Measurements from ENCODE around the gene ESYT3. TPM values are rescaled to one million over a fixed set of nuclear protein-coding genes. Genes with fewer than 3 reads are reported as not detected.
"Not testable (repeated sequence)": the region's sequence is repeated elsewhere in the genome, so short reads cannot be mapped to it uniquely, and the experiment has no call there.

Gene ESYT3
- total and polyA plus RNA-seq, 2 donors = 0.09 to 0.27 TPM

GRCh38 chr3:138484672-138485071 is 50.3 kb downstream of the ESYT3 start:
- not testable (repeated sequence) for H3K27me3 ChIP-seq (ENCODE audit: control insufficient read depth in 2 of 2, insufficient read depth in 1 of 2, low read length in 1 of 2); H3K27ac ChIP-seq (ENCODE audit: low read depth in 1 of 2, low read length in 1 of 2); H3K36me3 ChIP-seq (ENCODE audit: control insufficient read depth in 2 of 2, insufficient read depth in 2 of 2, low read length in 1 of 2); DNase-seq (ENCODE audit: low read depth in 6 of 9, low spot score in 9 of 9); H3K9me3 ChIP-seq (ENCODE audit: control insufficient read depth in 2 of 2, insufficient read depth in 1 of 2, low read length in 1 of 2); H3K4me1 ChIP-seq (ENCODE audit: control insufficient read depth in 2 of 2, insufficient read depth in 2 of 2, low read length in 2 of 2); H3K4me3 ChIP-seq (ENCODE audit: low read length in 2 of 2)
- WGBS = 99% methylated on average over 17 of the region's 17 CpGs

DNA sequence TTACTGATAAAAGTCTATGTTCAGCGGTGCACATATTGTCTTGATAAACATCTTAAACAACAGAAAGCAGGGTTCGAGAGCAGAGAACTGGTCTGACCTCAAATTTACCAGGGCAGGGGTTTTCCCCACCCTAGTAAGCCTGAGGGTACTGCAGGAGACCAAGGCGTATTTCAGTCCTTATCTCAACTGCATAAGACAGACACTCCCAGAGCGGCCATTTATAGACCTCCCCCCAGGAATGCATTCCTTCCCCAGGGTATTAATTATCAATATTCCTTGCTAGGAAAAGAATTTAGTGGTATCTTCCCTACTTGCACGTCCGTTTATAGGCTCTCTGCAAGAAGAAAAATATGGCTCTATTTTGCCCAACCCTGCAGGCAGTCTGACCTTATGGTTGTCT is 52.2 kb downstream of the ESYT3 start:
- not testable (repeated sequence) for H3K36me3 ChIP-seq (ENCODE audit: control insufficient read depth in 2 of 2, insufficient read depth in 2 of 2, low read length in 1 of 2); H3K27me3 ChIP-seq (ENCODE audit: control insufficient read depth in 2 of 2, insufficient read depth in 1 of 2, low read length in 1 of 2); H3K4me3 ChIP-seq (ENCODE audit: low read length in 2 of 2); H3K27ac ChIP-seq (ENCODE audit: low read depth in 1 of 2, low read length in 1 of 2); DNase-seq (ENCODE audit: low read depth in 6 of 9, low spot score in 9 of 9); H3K9me3 ChIP-seq (ENCODE audit: control insufficient read depth in 2 of 2, insufficient read depth in 1 of 2, low read length in 1 of 2); H3K4me1 ChIP-seq (ENCODE audit: control insufficient read depth in 2 of 2, insufficient read depth in 2 of 2, low read length in 2 of 2)
- WGBS = 98% methylated on average over 6 of the region's 6 CpGs

GRCh38 chr3:138491971-138492370 is 57.6 kb downstream of the ESYT3 start:
- Histone ChIP-seq H3K4me1 (ENCODE audit: control insufficient read depth in 2 of 2, insufficient read depth in 2 of 2, low read length in 2 of 2) (no peaks in the 10 kb centered on the region), H3K36me3 (ENCODE audit: control insufficient read depth in 2 of 2, insufficient read depth in 2 of 2, low read length in 1 of 2) (peaks cover 18 to 24% of the 10 kb centered on the region in 2 donors), H3K27ac (ENCODE audit: low read depth in 1 of 2, low read length in 1 of 2) (no peak overlapping the region), H3K9me3 (ENCODE audit: control insufficient read depth in 2 of 2, insufficient read depth in 1 of 2, low read length in 1 of 2) (peaks cover 2 to 16% of the 10 kb centered on the region in 2 donors), H3K4me3 (ENCODE audit: low read length in 2 of 2) (no peak overlapping the region), H3K27me3 (ENCODE audit: control insufficient read depth in 2 of 2, insufficient read depth in 1 of 2, low read length in 1 of 2) (no peaks in the 10 kb centered on the region)
- DNase-seq (ENCODE audit: low read depth in 6 of 9, low spot score in 9 of 9) = no peak
- WGBS = 96% methylated on average over 1 of the region's 1 CpG

- Histone ChIP-seq H3K4me1 (ENCODE audit: control insufficient read depth in 2 of 2, insufficient read depth in 2 of 2, low read length in 2 of 2) (no peaks in the 10 kb centered on the region), H3K36me3 (ENCODE audit: control insufficient read depth in 2 of 2, insufficient read depth in 2 of 2, low read length in 1 of 2) (peaks cover 21 to 28% of the 10 kb centered on the region in 2 donors), H3K9me3 (ENCODE audit: control insufficient read depth in 2 of 2, insufficient read depth in 1 of 2, low read length in 1 of 2) (peaks cover 2 to 10% of the 10 kb centered on the region in 2 donors), H3K4me3 (ENCODE audit: low read length in 2 of 2) (no peak overlapping the region), H3K27me3 (ENCODE audit: control insufficient read depth in 2 of 2, insufficient read depth in 1 of 2, low read length in 1 of 2) (no peaks in the 10 kb centered on the region), H3K27ac (ENCODE audit: low read depth in 1 of 2, low read length in 1 of 2) (no peak overlapping the region)
- WGBS = 97% methylated on average over 4 of the region's 4 CpGs
- DNase-seq (ENCODE audit: low read depth in 6 of 9, low spot score in 9 of 9) = no peak
Measured at GRCh38 chr3:138492980-138493675, 58.7 kb downstream of the ESYT3 start.

DNA sequence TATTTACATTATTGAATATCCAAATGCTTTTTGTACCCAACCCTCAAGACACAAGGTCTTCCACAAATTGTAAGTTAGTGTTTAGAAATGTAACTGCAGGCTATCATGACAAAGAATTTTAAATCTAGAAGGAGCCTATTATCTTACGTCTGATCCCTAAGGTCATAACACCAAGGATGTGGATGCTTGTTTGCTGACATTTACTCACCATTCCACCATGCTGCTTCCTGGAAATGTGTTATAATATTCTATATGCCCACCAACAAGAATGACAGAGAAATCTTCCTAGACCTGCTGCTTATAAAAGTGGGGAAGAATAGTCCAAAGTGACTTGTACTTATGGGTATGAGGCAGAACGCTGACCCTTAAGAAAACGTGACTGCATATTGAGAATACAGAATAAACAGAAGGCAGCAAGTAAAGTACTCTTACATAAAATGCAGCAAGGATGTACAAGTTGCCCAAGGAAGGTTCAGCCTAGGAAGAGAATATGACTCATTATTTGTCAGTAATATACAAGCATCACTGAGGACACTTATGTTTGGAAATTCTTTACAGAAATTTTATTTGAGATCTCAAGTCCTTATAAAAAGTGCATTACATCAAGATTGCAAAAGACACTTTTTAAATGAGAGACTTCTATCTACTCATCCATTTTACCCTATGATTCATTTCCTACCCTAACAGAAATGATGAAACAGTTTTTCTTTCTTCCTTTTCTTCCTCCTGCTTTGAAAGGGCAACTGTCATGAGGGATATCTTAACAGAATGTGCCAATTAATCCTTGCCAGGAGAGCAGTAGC is 59.6 kb downstream of the ESYT3 start:
- 98% methylated on average over 3 of the region's 3 CpGs for WGBS
- DNase-seq (ENCODE audit: low read depth in 6 of 9, low spot score in 9 of 9) = no peak
- H3K4me1 ChIP-seq (ENCODE audit: control insufficient read depth in 2 of 2, insufficient read depth in 2 of 2, low read length in 2 of 2) = no peaks in the 10 kb centered on the region
- peaks cover 21 to 30% of the 10 kb centered on the region in 2 donors for H3K36me3 ChIP-seq (ENCODE audit: control insufficient read depth in 2 of 2, insufficient read depth in 2 of 2, low read length in 1 of 2)
- H3K9me3 ChIP-seq (ENCODE audit: control insufficient read depth in 2 of 2, insufficient read depth in 1 of 2, low read length in 1 of 2) = peaks cover 2 to 7% of the 10 kb centered on the region in 2 donors
- no peaks in the 10 kb centered on the region for H3K27me3 ChIP-seq (ENCODE audit: control insufficient read depth in 2 of 2, insufficient read depth in 1 of 2, low read length in 1 of 2)
- no peak overlapping the region for H3K4me3 ChIP-seq (ENCODE audit: low read length in 2 of 2)
- H3K27ac ChIP-seq (ENCODE audit: low read depth in 1 of 2, low read length in 1 of 2) = no peak overlapping the region

DNA sequence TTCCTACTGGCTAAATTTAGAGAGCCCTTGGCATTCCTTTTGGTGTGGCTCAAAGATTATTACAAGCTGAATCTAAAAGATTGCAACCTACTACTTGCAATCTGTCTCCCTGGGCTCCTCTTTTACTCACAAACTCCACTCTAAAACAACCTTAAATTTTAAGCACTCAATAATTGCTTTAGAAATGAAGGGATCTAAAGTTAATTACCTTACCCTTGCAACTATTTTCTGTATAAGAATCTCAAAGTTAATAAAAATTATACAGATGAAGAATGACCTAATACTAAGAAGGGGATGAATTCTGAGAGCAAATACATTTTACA is 60.2 kb downstream of the ESYT3 start:
- H3K36me3 ChIP-seq (ENCODE audit: control insufficient read depth in 2 of 2, insufficient read depth in 2 of 2, low read length in 1 of 2) = peaks cover 22 to 35% of the 10 kb centered on the region in 2 donors
- H3K9me3 ChIP-seq (ENCODE audit: control insufficient read depth in 2 of 2, insufficient read depth in 1 of 2, low read length in 1 of 2) = peaks cover 2 to 7% of the 10 kb centered on the region in 2 donors
- no peaks in the 10 kb centered on the region for H3K4me1 ChIP-seq (ENCODE audit: control insufficient read depth in 2 of 2, insufficient read depth in 2 of 2, low read length in 2 of 2)
- H3K27me3 ChIP-seq (ENCODE audit: control insufficient read depth in 2 of 2, insufficient read depth in 1 of 2, low read length in 1 of 2) = no peaks in the 10 kb centered on the region
- no peak for DNase-seq (ENCODE audit: low read depth in 6 of 9, low spot score in 9 of 9)
- no peak overlapping the region for H3K4me3 ChIP-seq (ENCODE audit: low read length in 2 of 2)
- no peak overlapping the region for H3K27ac ChIP-seq (ENCODE audit: low read depth in 1 of 2, low read length in 1 of 2)

GRCh38 chr3:138495638-138496037 is 61.2 kb downstream of the ESYT3 start:
- peaks cover 27 to 40% of the 10 kb centered on the region in 2 donors for H3K36me3 ChIP-seq (ENCODE audit: control insufficient read depth in 2 of 2, insufficient read depth in 2 of 2, low read length in 1 of 2)
- not testable (repeated sequence) for H3K4me3 ChIP-seq (ENCODE audit: low read length in 2 of 2); H3K27me3 ChIP-seq (ENCODE audit: control insufficient read depth in 2 of 2, insufficient read depth in 1 of 2, low read length in 1 of 2); H3K4me1 ChIP-seq (ENCODE audit: control insufficient read depth in 2 of 2, insufficient read depth in 2 of 2, low read length in 2 of 2); H3K27ac ChIP-seq (ENCODE audit: low read depth in 1 of 2, low read length in 1 of 2); DNase-seq (ENCODE audit: low read depth in 6 of 9, low spot score in 9 of 9); H3K9me3 ChIP-seq (ENCODE audit: control insufficient read depth in 2 of 2, insufficient read depth in 1 of 2, low read length in 1 of 2)
- WGBS = 96% methylated on average over 3 of the region's 3 CpGs

GRCh38 chr3:138496436-138496835 is 62.0 kb downstream of the ESYT3 start:
- no peak for DNase-seq (ENCODE audit: low read depth in 6 of 9, low spot score in 9 of 9)
- H3K4me1 ChIP-seq (ENCODE audit: control insufficient read depth in 2 of 2, insufficient read depth in 2 of 2, low read length in 2 of 2) = no peaks in the 10 kb centered on the region
- WGBS = over 99% methylated on average over 2 of the region's 2 CpGs
- H3K36me3 ChIP-seq (ENCODE audit: control insufficient read depth in 2 of 2, insufficient read depth in 2 of 2, low read length in 1 of 2) = peaks cover 27 to 40% of the 10 kb centered on the region in 2 donors
- peaks cover 2 to 7% of the 10 kb centered on the region in 2 donors for H3K9me3 ChIP-seq (ENCODE audit: control insufficient read depth in 2 of 2, insufficient read depth in 1 of 2, low read length in 1 of 2)
- no peak overlapping the region for H3K4me3 ChIP-seq (ENCODE audit: low read length in 2 of 2)
- no peaks in the 10 kb centered on the region for H3K27me3 ChIP-seq (ENCODE audit: control insufficient read depth in 2 of 2, insufficient read depth in 1 of 2, low read length in 1 of 2)
- H3K27ac ChIP-seq (ENCODE audit: low read depth in 1 of 2, low read length in 1 of 2) = no peak overlapping the region

DNA sequence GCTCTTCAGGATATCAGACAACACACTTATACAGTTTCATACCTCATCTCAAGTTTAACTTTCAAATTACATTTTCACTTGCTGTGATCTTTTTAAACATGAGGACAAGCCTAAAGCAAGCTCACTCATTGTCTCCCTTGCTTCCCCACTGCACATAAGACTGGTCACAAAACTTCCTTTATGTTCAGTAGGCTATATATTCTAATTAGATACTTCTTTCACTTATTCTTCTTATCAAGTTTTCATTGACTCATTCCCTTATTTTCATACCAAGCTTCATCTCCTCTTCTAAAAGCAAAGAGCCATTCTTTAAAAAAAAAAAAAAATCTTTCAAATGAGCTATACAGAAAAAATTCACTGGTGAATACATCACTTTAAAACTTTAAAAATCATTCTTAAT is 62.6 kb downstream of the ESYT3 start:
- no peaks in the 10 kb centered on the region for H3K27me3 ChIP-seq (ENCODE audit: control insufficient read depth in 2 of 2, insufficient read depth in 1 of 2, low read length in 1 of 2)
- DNase-seq (ENCODE audit: low read depth in 6 of 9, low spot score in 9 of 9) = no peak
- H3K9me3 ChIP-seq (ENCODE audit: control insufficient read depth in 2 of 2, insufficient read depth in 1 of 2, low read length in 1 of 2) = peaks cover 0 to 7% of the 10 kb centered on the region in 2 donors
- H3K27ac ChIP-seq (ENCODE audit: low read depth in 1 of 2, low read length in 1 of 2) = no peak overlapping the region
- peaks cover 27 to 45% of the 10 kb centered on the region in 2 donors for H3K36me3 ChIP-seq (ENCODE audit: control insufficient read depth in 2 of 2, insufficient read depth in 2 of 2, low read length in 1 of 2)
- H3K4me1 ChIP-seq (ENCODE audit: control insufficient read depth in 2 of 2, insufficient read depth in 2 of 2, low read length in 2 of 2) = no peaks in the 10 kb centered on the region
- H3K4me3 ChIP-seq (ENCODE audit: low read length in 2 of 2) = no peak overlapping the region
